ENCODE data around the gene HS3ST6.

DNA sequence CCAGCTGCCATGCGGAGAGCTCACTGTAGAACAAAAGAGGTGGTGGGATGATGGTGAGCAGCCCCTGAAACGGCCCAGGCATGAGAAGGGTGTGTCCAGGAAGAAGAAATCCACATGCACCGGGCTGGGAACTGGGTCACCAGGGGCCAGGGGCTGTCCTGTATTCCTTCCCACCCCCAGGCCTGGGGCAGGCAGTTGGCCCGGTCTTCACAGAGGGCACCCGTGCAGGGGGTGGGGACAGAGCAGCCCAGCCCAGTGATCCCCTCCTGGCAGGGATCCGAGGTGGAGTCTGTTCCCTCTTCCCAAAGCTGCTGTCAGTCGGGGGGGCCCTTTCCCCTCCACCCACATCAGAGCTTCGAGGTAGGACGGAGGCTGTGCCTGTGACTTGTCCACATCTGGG, 9.2 kb downstream of the HS3ST6 start:
- TF ChIP-seq YY1 (IDR thresholded peaks at IDR 0.05; ENCODE audit: low read depth) = no peak
- TF ChIP-seq, protein P1, sequence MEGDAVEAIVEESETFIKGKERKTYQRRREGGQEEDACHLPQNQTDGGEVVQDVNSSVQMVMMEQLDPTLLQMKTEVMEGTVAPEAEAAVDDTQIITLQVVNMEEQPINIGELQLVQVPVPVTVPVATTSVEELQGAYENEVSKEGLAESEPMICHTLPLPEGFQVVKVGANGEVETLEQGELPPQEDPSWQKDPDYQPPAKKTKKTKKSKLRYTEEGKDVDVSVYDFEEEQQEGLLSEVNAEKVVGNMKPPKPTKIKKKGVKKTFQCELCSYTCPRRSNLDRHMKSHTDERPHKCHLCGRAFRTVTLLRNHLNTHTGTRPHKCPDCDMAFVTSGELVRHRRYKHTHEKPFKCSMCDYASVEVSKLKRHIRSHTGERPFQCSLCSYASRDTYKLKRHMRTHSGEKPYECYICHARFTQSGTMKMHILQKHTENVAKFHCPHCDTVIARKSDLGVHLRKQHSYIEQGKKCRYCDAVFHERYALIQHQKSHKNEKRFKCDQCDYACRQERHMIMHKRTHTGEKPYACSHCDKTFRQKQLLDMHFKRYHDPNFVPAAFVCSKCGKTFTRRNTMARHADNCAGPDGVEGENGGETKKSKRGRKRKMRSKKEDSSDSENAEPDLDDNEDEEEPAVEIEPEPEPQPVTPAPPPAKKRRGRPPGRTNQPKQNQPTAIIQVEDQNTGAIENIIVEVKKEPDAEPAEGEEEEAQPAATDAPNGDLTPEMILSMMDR (IDR thresholded peaks at IDR 0.05) = no peak
- no peak for TF ChIP-seq SIN3A (IDR thresholded peaks at IDR 0.05; ENCODE audit: borderline replicate concordance, low read depth, low read length)
- no peak for TF ChIP-seq MXI1 (IDR thresholded peaks at IDR 0.05; ENCODE audit: low read depth, low read length)
- no peak for TF ChIP-seq GATA2 (CRISPR knock-in tag; IDR thresholded peaks at IDR 0.05)
- TF ChIP-seq NRF1 (IDR thresholded peaks at IDR 0.05; ENCODE audit: low read depth, low read length) = no peak
- TF ChIP-seq EP300 (IDR thresholded peaks at IDR 0.05; ENCODE audit: borderline replicate concordance in 1 of 2, low read depth in 1 of 2, low read length in 1 of 2) = no peak
- TF ChIP-seq, protein P2, sequence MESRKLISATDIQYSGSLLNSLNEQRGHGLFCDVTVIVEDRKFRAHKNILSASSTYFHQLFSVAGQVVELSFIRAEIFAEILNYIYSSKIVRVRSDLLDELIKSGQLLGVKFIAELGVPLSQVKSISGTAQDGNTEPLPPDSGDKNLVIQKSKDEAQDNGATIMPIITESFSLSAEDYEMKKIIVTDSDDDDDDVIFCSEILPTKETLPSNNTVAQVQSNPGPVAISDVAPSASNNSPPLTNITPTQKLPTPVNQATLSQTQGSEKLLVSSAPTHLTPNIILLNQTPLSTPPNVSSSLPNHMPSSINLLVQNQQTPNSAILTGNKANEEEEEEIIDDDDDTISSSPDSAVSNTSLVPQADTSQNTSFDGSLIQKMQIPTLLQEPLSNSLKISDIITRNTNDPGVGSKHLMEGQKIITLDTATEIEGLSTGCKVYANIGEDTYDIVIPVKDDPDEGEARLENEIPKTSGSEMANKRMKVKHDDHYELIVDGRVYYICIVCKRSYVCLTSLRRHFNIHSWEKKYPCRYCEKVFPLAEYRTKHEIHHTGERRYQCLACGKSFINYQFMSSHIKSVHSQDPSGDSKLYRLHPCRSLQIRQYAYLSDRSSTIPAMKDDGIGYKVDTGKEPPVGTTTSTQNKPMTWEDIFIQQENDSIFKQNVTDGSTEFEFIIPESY (IDR thresholded peaks at IDR 0.05; ENCODE audit: borderline replicate concordance, low read depth) = no peak

Data from SK-N-SH (cell line).